8988T (cell line): Measurements from ENCODE around the gene TMEM8B.
A peak's percentile ranks its signal among the peaks of the same experiment; 100 is the strongest.
"Not testable (repeated sequence)": the region's sequence is repeated elsewhere in the genome, so short reads cannot be mapped to it uniquely, and the experiment has no call there.

Source experiments
- DNase-seq: peaks from one replicate; pipeline ENCODE4 v3.0.0; 2011

The TMEM8B gene

DNA sequence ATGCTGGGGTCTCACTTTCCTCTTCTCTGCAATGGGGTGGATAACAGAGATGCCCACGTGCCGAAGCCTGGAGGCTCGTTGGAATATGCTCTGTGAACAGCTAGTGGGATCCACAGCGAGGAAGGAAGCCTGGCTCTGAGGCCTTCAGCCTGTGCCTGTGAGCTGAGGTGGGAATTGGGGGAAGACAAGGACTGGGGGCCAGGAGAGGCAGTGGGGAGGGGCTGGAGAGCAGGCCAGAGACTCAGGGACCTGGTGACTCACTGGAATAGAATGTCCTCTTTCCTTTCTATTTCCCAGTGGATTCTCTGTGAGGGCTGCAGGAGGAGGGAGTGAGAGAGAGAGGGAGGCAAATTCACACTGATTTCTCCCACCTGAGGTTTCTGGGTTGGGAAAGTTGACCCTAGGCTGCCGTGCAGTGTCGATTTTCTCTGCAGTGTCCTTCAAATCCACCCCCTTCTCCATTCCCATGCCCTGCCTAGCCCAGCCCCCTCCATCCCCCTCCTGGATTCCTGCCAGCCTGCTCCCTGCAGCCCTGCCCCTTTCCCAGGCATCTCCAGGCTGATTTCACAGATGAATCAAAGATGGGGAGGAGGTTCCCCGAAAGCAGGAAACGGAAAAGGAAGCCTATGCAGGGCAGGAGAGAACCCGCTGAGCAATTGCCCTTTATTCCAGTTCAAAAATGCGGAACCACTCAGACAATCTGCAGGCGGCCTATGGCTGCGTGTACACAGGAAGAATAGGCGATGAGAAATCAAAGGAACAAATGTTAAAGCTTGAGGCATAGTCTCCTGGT lies 78.9 kb downstream of the TMEM8B start:
- DNase-seq, result peak; percentile 67

DNA sequence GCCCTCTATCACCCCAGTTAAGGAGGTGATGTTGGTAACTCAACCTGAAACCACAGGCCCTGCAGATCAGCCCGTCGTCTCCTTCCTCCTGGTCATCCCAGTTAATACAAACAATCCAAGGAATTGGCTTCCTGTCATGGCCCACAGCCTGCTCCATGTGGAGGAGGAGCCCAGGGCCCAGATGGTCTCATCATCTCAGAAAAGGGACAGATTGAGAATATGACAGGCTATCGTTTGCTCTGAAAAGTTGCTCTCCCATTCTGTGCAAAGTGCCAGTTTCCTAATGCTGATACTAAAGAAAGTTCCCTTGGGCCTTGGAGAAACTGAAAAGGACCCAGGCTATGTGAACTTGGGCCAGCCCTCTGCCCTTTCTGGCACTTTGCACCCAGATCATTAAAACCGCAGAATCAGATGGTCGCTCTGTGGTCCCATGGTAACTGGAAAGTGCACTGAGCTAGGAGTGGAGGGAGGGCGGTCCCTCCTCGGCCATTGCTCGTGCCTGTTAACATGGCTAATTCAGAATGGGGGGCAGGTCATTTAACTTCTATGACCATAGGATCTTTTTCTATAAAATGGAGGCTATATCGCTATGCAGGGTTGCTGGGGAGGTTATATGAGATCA lies 79.6 kb downstream of the TMEM8B start:
- DNase-seq, result no peak

DNA sequence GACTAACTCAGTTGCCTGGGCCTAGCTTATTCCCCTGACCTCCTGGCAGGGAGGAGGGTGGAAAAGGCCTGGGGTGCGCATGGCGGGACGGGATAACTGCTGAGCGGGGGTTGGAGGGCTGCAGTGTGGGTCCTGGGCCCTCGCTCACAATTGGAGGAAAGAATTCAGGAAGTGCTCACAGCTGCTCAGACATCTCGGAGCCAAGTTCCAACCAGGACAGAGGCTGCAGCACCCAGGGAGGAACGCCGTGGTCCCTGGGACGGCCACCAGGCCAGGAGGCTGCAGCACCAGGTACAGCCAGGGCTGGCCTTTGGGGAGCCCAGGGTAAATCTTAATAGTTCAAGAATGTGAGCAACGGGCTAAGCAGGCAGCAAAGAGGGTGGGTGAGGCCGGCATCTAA lies 80.2 kb downstream of the TMEM8B start, which contains the start of gene SPAAR:
Gene SPAAR, plus strand, starts transcription at position 217 of the 400 bp plus-strand sequence. CDS start 974 bp downstream, outside the sequence.
- no peak for DNase-seq

DNA sequence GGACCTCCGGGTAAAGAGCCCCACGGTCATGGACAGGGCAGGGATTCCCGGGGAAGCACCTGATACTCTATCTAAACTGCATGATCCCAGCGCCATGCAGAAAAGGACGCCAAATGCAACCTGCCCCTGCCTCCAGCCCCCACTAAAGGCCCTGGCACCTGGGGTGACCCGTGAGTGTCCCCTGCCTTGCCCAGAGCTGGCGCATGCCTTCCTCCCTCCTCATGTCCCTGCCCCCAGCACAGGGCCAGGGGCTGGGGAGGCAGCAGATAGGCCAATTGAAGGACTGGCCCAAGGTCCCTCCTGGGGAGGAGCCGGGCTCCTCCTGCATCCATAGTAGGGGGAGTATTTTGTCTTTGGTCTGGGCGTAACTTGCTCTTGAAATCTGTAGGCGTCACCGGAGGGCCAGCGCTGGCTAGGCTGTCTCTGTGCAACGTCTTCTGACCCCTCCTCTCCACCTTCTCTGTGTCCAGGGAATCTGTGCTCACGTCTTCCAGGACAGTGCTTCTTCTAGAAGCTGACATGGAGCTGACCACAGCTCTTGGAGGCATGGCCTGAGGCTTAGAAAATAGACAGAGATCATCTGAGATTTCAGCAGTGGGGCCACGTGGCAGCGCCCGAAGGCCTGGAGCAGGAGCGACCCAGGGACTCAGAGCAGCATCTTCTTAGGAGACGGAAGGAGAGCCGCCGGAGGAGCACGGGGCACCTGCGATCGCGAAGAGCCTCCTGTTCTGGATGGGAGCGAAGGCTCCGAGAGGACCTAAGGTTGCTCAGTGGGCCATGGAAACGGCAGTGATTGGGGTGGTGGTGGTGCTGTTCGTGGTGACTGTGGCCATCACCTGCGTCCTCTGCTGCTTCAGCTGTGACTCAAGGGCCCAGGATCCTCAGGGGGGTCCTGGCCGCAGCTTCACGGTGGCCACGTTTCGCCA lies 80.9 kb downstream of the TMEM8B start:
- no peak for DNase-seq

DNA sequence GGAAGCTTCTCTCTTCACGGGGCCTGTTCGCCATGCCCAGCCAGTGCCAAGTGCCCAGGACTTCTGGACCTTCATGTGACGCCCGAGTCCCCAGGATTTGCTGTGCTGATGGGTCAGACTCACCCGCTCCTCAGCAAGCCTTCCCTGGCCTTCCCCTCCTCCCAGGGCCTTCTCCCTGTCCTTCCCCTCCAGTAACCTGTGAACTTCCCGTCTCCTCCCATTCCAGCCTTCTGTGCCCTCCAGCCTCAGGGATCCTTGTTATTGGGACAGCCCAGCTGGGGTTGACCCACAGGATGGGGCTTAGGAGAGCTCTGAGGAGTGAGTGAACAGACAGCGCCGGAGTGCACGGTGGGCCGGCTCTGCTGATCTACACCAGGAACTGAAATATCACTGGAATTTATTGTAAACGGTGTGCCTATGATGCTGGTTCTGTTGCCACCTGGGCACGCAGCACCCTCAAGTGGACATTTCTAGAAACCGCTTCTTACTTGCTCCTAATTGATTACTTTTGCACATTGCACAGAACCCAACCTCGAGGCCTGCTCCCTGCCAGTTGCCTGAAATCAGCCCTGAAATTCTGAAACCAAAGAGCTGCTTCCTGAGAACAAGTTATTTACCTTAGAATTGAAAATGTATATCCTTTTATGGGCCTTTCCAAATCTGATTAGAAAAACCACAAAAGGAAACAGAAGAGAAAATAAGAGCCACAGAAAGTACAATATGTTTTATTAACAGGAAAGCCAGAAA lies 81.8 kb downstream of the TMEM8B start:
- DNase-seq, result peak; percentile 48

DNA sequence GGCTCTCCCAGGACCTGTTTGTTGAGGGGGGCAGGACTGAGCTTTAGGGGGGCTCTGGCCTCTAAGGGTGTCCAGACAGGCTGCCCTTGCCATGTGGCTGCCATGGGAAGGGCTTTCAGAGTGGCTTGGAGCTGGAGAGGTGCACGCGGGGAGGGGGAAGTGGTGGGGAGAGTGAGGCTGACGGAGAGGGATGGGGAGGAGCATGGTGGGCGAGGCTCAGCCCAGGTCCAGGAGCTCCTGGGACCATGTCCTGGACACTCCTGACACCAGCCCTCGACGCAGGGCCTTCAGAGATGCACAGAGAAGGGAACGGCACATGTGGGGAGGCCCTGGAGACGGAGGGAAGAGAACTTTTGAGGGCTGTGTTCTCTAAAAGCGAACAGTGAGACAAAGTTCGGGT lies 82.7 kb downstream of the TMEM8B start:
- DNase-seq, result no peak

DNA sequence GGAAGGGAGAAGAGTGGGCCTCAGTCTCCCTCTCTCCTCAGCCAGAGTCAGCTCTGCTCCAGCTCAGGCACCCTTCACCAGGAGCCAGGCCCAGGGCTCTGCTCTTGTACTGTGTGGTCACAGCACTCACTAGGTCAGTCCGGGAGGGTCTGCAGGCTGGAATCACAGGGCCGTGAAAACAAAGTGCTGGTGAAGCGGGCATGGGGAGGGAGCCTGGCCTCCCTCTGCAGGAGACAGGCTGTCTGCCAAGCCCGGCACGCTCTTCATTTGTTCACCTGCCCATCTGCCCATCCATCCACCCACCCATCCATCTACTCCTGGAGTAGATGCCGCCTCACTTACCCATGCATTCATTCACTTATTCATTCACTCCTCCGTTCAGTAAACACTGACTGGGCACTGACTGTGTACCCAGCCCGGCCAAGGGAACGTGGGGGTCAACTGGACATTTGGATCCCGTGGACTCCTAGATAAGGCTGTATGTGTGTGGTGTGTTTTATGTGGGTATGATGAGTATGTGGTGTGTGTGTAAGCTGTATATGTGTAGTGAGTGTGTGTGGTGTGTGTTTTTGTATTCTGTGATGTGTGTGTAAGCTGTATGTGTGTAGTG lies 83.9 kb downstream of the TMEM8B start:
- no peak for DNase-seq

DNA sequence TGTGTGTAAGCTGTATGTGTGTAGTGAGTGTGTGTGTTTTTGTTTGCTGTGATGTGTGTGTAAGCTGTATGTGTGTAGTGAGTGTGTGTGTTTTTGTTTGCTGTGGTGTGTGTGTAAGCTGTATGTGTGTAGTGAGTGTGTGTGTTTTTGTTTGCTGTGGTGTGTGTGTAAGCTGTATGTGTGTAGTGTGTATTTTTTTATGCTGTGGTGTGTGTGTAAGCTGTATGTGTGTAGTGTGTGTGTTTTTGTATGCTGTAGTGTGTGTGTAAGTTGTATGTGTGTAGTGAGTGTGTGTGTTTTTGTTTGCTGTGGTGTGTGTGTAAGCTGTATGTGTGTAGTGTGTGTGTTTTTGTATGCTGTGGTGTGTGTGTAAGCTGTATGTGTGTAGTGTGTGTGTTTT lies 84.4 kb downstream of the TMEM8B start:
- not testable (repeated sequence) for DNase-seq

DNA sequence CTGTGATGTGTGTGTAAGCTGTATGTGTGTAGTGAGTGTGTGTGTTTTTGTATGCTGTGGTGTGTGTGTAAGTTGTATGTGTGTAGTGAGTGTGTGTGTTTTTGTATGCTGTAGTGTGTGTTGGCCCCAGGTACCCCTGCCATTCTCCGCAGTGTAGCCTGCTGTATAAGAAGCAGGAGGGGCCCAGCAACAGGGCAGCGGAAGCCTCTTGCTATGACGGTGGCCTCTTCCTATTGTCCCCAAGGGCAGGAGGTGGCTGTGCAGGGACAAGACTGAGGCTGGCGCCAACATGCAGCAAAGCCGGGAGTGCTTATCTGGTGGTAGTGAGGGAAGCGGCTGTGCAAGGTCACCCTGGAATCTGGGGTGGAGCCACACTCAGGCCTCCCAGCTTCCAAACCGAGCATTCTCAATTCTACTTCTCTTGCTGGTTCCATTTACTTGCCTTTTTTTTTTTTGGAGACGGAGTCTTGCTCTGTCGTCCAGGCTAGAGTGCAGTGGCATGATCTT lies 85.3 kb downstream of the TMEM8B start:
- DNase-seq, result no peak
